Measurements from ENCODE around the gene VAC14. TPM values are rescaled to one million over a fixed set of nuclear protein-coding genes. Genes with fewer than 3 reads are reported as not detected.

VAC14 gene
- total and polyA plus RNA-seq, 3 experiments from 2014 or later: 43.4 to 50.3 (median 45.9) TPM

DNA sequence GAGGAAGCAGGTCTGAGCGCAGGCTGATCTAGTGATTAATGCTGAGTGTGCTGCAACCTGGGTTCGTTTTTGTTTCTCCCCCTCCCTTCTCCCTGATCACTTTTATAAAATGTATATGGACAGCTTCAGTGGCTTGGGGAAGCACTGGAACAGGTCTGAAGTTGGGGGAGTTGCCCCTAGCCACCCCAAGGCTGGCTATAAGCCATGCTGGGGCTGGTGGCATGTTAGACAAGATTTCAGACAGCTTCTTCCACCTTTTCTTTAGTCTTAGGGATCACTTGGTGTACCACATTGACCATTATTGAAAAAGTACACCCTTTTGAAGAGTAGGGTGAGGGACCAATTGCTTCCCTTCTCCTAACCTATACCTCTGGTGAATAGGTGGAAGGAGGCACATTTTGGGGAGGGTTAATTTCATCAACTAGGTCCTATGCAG is 3.8 kb upstream of the VAC14 start:
- CTCF ChIA-PET: no interaction called here
- no peak overlapping the region for H3K27ac ChIP-seq (ENCODE audit: low read depth, low read length)
- peaks cover 9% of the 10 kb centered on the region for H3K4me1 ChIP-seq (ENCODE audit: insufficient read depth, low read length)
- Mint-ChIP-seq H3K9me3 (peaks cover 0 to 4% (median 0%) of the 10 kb centered on the region in 5 donors), H3K4me3 (no peak overlapping the region), H3K27me3 (peaks cover 16 to 30% of the 10 kb centered on the region in 2 donors), H3K27ac (no peak overlapping the region), H3K4me1 (peaks cover 17 to 22% (median 18%) of the 10 kb centered on the region in 3 donors), H3K36me3 (peaks cover 0 to 2% (median 0%) of the 10 kb centered on the region in 3 donors)
- POLR2A ChIA-PET: no interaction called here
- no peaks in the 10 kb centered on the region for H3K9me3 ChIP-seq (ENCODE audit: low read length)
- H3K36me3 ChIP-seq (ENCODE audit: insufficient read depth, low read length): no peaks in the 10 kb centered on the region
- DNase-seq: no peak
- H3K27me3 ChIP-seq (ENCODE audit: insufficient read depth, low read length, poor library complexity, severe bottlenecking): peaks cover 6% of the 10 kb centered on the region
- H3K4me3 ChIP-seq (ENCODE audit: low read length): no peak overlapping the region

DNA sequence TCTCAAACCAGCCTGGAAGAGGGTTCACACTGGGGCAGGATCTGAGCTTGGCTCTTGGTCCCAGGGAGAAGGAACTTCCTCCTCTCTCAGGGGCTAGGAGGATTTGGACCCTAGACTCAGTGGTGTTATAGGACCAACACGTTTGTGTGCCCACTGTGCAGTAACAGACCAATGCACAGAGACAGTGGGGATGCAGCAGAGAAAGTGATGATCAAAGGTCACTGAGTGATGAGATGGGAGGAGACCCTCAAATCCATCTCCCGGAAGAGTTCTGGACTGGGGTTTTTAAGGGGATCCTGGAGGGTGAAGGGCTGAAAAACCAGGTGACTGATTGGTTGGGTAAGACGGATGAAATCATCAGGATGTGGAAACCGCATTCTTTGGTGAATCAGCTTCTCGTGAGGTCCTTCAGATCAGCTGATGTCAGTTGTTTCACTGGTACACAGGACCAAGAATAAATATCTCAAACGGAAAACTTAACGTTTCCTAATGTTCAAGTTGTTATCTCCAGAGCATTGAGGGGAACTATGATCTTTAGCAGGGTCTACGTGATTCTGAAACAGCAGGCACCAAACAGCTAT is 3.3 kb upstream of the VAC14 start:
- H3K4me3 ChIP-seq (ENCODE audit: low read length): no peak overlapping the region
- peaks cover 1% of the 10 kb centered on the region for H3K27me3 ChIP-seq (ENCODE audit: insufficient read depth, low read length, poor library complexity, severe bottlenecking)
- H3K4me3 Mint-ChIP-seq: no peak overlapping the region
- H3K27ac Mint-ChIP-seq: peak overlapping the region in 1 of 8 donors; percentile 10
- peaks cover 0 to 4% (median 0%) of the 10 kb centered on the region in 5 donors for H3K9me3 Mint-ChIP-seq
- no peak overlapping the region for H3K27ac ChIP-seq (ENCODE audit: low read depth, low read length)
- H3K36me3 Mint-ChIP-seq: peaks cover 0 to 4% (median 0%) of the 10 kb centered on the region in 3 donors
- DNase-seq: no peak
- POLR2A ChIA-PET: no interaction called here
- H3K4me1 Mint-ChIP-seq: peaks cover 20 to 27% (median 22%) of the 10 kb centered on the region in 3 donors
- no peaks in the 10 kb centered on the region for H3K9me3 ChIP-seq (ENCODE audit: low read length)
- peaks cover 14% of the 10 kb centered on the region for H3K4me1 ChIP-seq (ENCODE audit: insufficient read depth, low read length)
- peaks cover 12 to 27% of the 10 kb centered on the region in 2 donors for H3K27me3 Mint-ChIP-seq
- H3K36me3 ChIP-seq (ENCODE audit: insufficient read depth, low read length): no peaks in the 10 kb centered on the region
- CTCF ChIA-PET: no interaction called here

DNA sequence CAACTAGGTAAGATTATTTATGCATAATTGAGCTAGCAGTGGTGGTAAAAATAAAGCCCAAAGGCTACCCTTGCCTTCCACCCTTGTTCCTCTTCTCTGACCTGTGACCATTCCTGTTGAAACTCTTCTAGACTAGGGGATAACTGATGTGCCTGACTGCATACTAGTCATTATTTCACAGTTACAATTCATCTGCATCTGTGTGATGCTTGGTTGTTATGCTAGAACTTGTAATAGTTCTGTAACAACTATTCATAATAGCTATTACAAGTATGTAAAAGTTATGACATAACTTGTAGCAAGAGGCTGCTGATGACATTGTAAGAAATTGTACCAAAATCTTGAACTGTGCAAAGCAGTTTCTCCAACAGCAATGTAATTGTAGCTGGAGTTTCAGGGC is 2.4 kb upstream of the VAC14 start:
- no peak for DNase-seq
- H3K9me3 ChIP-seq (ENCODE audit: low read length): no peaks in the 10 kb centered on the region
- Mint-ChIP-seq H3K4me1 (peaks cover 25 to 36% (median 31%) of the 10 kb centered on the region in 3 donors), H3K27ac (no peak overlapping the region), H3K9me3 (peaks cover 0 to 4% (median 0%) of the 10 kb centered on the region in 5 donors), H3K27me3 (peaks cover 8 to 22% of the 10 kb centered on the region in 2 donors), H3K4me3 (peak overlapping the region in 1 of 7 donors; percentile 6), H3K36me3 (peaks cover 0 to 9% (median 0%) of the 10 kb centered on the region in 3 donors)
- POLR2A ChIA-PET: no interaction called here
- no peaks in the 10 kb centered on the region for H3K27me3 ChIP-seq (ENCODE audit: insufficient read depth, low read length, poor library complexity, severe bottlenecking)
- no peak overlapping the region for H3K27ac ChIP-seq (ENCODE audit: low read depth, low read length)
- CTCF ChIA-PET: interaction anchor here (1.2 kb wide), 1 partner anchor 32 kb away, joined by 4 read pairs; no protein-coding TSS in a partner anchor
- H3K4me3 ChIP-seq (ENCODE audit: low read length): no peak overlapping the region
- H3K36me3 ChIP-seq (ENCODE audit: insufficient read depth, low read length): no peaks in the 10 kb centered on the region
- peaks cover 19% of the 10 kb centered on the region for H3K4me1 ChIP-seq (ENCODE audit: insufficient read depth, low read length)

DNA sequence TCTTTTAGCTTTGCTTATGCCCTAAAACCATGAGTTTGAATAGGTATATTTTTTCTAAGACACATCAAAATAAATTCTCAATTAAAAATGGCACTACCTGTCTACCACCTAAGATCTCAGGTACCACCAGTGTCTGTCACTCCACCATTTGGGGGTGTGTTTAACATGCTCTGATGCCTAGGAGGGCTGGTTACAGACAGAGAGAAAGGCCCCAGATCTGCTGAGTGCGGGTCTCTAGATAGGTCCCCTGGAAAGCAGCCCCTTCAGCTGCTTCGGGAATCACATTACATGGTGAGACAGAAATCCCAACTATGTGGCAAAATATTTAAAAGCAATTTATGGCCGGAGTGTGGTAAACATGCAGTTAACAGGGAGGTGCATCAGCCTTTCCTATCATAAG is 653 bp upstream of the VAC14 start:
- ChIA-PET CTCF (interaction anchor here (0.9 kb wide), 1 partner anchor 7 kb away, joined by 3 read pairs; no protein-coding TSS in a partner anchor), POLR2A (no interaction called here)
- no peak overlapping the region for H3K27ac ChIP-seq (ENCODE audit: low read depth, low read length)
- no peaks in the 10 kb centered on the region for H3K36me3 ChIP-seq (ENCODE audit: insufficient read depth, low read length)
- H3K9me3 ChIP-seq (ENCODE audit: low read length): no peaks in the 10 kb centered on the region
- H3K4me1 ChIP-seq (ENCODE audit: insufficient read depth, low read length): peaks cover 19% of the 10 kb centered on the region
- H3K27ac Mint-ChIP-seq: peak overlapping the region; percentile 76 to 94 (median 90)
- H3K27me3 Mint-ChIP-seq: peaks cover under 1 to 6% of the 10 kb centered on the region in 2 donors
- H3K4me3 Mint-ChIP-seq: peak overlapping the region; percentile 89 to 95 (median 93)
- H3K36me3 Mint-ChIP-seq: peaks cover 0 to 22% (median 0%) of the 10 kb centered on the region in 3 donors
- no peaks in the 10 kb centered on the region for H3K27me3 ChIP-seq (ENCODE audit: insufficient read depth, low read length, poor library complexity, severe bottlenecking)
- H3K9me3 Mint-ChIP-seq: peaks cover 0 to 4% (median 0%) of the 10 kb centered on the region in 5 donors
- H3K4me3 ChIP-seq (ENCODE audit: low read length): no peak overlapping the region
- DNase-seq: no peak
- H3K4me1 Mint-ChIP-seq: peaks cover 30 to 50% (median 41%) of the 10 kb centered on the region in 3 donors

DNA sequence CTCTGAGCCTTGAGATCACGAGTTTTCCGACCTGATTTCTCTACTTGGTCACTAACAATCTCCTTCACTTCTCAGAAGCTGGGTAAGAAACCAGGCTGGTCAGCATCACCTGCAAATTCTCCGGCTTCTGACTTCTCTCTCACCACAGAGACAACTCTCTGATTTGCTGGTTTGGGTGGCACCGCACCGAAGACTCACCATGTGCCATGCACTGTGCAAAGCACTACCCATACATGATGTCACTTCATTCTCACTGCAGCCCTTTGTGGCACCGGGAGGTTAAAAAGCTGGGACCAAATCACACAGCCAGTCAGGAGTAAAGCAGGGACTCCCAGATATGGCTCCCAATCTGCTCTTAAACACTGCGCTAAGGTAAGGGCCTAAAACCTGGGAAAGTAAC is 647 bp downstream of the VAC14 start:
- peak overlapping the region; percentile 64 for H3K27ac ChIP-seq (ENCODE audit: low read depth, low read length)
- peaks cover 19% of the 10 kb centered on the region for H3K4me1 ChIP-seq (ENCODE audit: insufficient read depth, low read length)
- peaks cover 0 to 24% (median 0%) of the 10 kb centered on the region in 3 donors for H3K36me3 Mint-ChIP-seq
- DNase-seq: no peak
- H3K4me1 Mint-ChIP-seq: peaks cover 30 to 54% (median 49%) of the 10 kb centered on the region in 3 donors
- H3K9me3 ChIP-seq (ENCODE audit: low read length): no peaks in the 10 kb centered on the region
- no peaks in the 10 kb centered on the region for H3K27me3 ChIP-seq (ENCODE audit: insufficient read depth, low read length, poor library complexity, severe bottlenecking)
- no peaks in the 10 kb centered on the region for H3K27me3 Mint-ChIP-seq
- H3K36me3 ChIP-seq (ENCODE audit: insufficient read depth, low read length): no peaks in the 10 kb centered on the region
- POLR2A ChIA-PET: interaction anchor here (0.9 kb wide), 1 partner anchor 10 kb away, joined by 4 read pairs; no protein-coding TSS in a partner anchor
- peak overlapping the region; percentile 89 to 95 (median 93) for H3K4me3 Mint-ChIP-seq
- H3K4me3 ChIP-seq (ENCODE audit: low read length): peak overlapping the region; percentile 80
- peaks cover 0 to 4% (median 0%) of the 10 kb centered on the region in 5 donors for H3K9me3 Mint-ChIP-seq
- CTCF ChIA-PET: no interaction called here
- H3K27ac Mint-ChIP-seq: peak overlapping the region; percentile 64 to 93 (median 88)

DNA sequence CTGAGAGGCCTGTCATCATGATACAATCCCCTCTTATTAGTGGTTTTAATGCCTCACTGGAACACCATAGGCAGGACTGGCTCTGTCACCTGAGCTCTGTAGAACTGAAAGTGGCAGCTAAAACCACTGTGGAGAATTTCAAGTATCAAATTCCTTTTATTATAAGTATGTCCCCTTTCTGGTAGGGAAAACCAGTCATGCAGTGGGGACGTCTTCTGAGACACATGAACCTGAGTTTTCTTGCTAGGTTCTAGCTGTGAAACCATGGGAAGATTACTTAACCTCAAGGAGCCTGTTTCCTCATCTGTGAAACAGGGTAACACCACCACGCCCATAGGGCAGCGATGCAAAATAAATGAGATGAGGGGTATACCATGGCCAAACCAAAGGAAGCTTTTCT is 4.7 kb downstream of the VAC14 start:
- Mint-ChIP-seq H3K27ac (no peak overlapping the region), H3K4me1 (peaks cover 33 to 66% (median 66%) of the 10 kb centered on the region in 3 donors), H3K4me3 (peak overlapping the region in 1 of 7 donors; percentile 19), H3K27me3 (no peaks in the 10 kb centered on the region), H3K36me3 (peaks cover 0 to 34% (median 0%) of the 10 kb centered on the region in 3 donors), H3K9me3 (no peaks in the 10 kb centered on the region)
- POLR2A ChIA-PET: no interaction called here
- H3K27me3 ChIP-seq (ENCODE audit: insufficient read depth, low read length, poor library complexity, severe bottlenecking): no peaks in the 10 kb centered on the region
- H3K9me3 ChIP-seq (ENCODE audit: low read length): no peaks in the 10 kb centered on the region
- H3K4me3 ChIP-seq (ENCODE audit: low read length): no peak overlapping the region
- H3K36me3 ChIP-seq (ENCODE audit: insufficient read depth, low read length): no peaks in the 10 kb centered on the region
- CTCF ChIA-PET: no interaction called here
- no peak overlapping the region for H3K27ac ChIP-seq (ENCODE audit: low read depth, low read length)
- H3K4me1 ChIP-seq (ENCODE audit: insufficient read depth, low read length): peaks cover 19% of the 10 kb centered on the region
- DNase-seq: no peak

DNA sequence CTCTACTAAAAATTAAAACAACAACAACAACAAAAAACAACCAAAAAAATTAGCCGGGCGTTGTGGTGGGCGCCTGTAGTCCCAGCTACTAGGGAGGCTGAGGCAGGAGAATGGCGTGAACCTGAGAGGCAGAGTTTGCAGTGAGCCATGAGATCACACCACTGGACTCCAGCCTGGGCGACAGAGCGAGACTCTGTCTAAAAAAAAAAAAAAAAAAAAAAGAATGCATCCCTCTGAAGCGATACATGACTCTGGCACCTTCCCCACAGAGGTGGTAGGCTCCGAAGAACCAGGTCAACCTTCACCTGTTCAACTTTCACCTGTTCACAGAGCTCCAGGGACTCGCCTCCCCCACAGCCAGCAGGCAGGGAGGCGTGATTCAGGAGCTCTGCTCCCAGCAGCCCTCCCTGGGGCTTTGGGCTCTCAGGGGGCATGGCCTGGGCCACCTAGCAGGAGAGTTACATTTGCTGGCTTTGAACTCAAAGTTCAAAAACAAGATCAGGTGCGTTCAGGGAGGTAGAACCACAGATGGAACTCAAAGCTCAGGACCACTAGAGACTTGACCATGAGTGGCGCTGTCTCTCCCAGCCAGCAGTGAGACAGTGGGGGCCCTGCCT is 5.6 kb downstream of the VAC14 start:
- H3K4me3 Mint-ChIP-seq: peak overlapping the region in 1 of 7 donors; percentile 36
- Histone ChIP-seq H3K36me3 (ENCODE audit: insufficient read depth, low read length) (no peaks in the 10 kb centered on the region), H3K27me3 (ENCODE audit: insufficient read depth, low read length, poor library complexity, severe bottlenecking) (no peaks in the 10 kb centered on the region), H3K9me3 (ENCODE audit: low read length) (no peaks in the 10 kb centered on the region), H3K4me1 (ENCODE audit: insufficient read depth, low read length) (peaks cover 16% of the 10 kb centered on the region), H3K4me3 (ENCODE audit: low read length) (no peak overlapping the region), H3K27ac (ENCODE audit: low read depth, low read length) (no peak overlapping the region)
- DNase-seq: no peak
- H3K27ac Mint-ChIP-seq: peak overlapping the region in 1 of 8 donors; percentile 54
- ChIA-PET POLR2A (interaction anchor here (0.6 kb wide), 1 partner anchor 421 kb away, joined by 4 read pairs; no protein-coding TSS in a partner anchor), CTCF (no interaction called here)
- H3K27me3 Mint-ChIP-seq: no peaks in the 10 kb centered on the region
- no peaks in the 10 kb centered on the region for H3K9me3 Mint-ChIP-seq
- H3K36me3 Mint-ChIP-seq: peaks cover 0 to 39% (median 0%) of the 10 kb centered on the region in 3 donors
- H3K4me1 Mint-ChIP-seq: peaks cover 31 to 65% (median 57%) of the 10 kb centered on the region in 3 donors

DNA sequence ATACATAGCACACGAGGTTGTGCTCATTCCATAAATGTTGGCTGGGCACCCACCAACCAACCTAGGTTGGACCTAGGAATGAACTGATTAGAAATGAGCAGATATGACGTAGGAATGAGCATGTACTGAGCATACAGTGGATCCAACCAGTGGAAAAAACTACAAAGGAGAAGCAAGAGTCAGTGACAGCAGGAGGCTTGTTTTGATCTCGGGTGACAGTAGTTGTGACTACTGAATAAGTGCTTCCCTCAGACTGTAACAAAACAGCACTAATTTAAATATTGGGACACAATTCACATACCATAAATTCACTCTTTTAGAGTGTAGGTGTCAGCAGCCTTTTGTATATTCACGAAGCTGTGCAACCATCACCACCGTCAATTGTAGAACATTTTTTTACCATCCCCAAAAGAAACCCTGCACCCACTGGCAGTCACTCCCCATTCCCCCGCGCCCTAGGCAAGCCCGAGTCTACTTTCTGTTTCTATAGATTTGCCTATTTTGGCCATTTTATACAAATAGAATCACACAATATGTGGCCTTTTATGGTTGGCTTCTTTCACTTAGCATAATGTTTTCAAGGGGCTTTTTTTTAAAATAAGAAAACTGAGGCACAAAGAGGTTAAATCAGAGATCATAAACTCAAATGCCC is 7.0 kb downstream of the VAC14 start:
- Mint-ChIP-seq H3K4me3 (no peak overlapping the region), H3K4me1 (peaks cover 26 to 60% (median 54%) of the 10 kb centered on the region in 3 donors), H3K36me3 (peaks cover 0 to 49% (median 0%) of the 10 kb centered on the region in 3 donors), H3K9me3 (no peaks in the 10 kb centered on the region), H3K27ac (peak overlapping the region in 1 of 8 donors; percentile 17), H3K27me3 (no peaks in the 10 kb centered on the region)
- POLR2A ChIA-PET: no interaction called here
- Histone ChIP-seq H3K27me3 (ENCODE audit: insufficient read depth, low read length, poor library complexity, severe bottlenecking) (no peaks in the 10 kb centered on the region), H3K4me3 (ENCODE audit: low read length) (no peak overlapping the region), H3K27ac (ENCODE audit: low read depth, low read length) (no peak overlapping the region), H3K36me3 (ENCODE audit: insufficient read depth, low read length) (no peaks in the 10 kb centered on the region), H3K4me1 (ENCODE audit: insufficient read depth, low read length) (peaks cover 2% of the 10 kb centered on the region), H3K9me3 (ENCODE audit: low read length) (no peaks in the 10 kb centered on the region)
- no peak for DNase-seq
- CTCF ChIA-PET: no interaction called here
